ENCODE results near the gene E2F4.

Gene E2F4

GRCh38 chr16:67190448-67191399 lies 1.2 kb upstream of the E2F4 start:
- DNase-seq (ENCODE audit: low spot score), result peak; percentile 88

GRCh38 chr16:67191411-67191994 lies 452 bp upstream of the E2F4 start:
- DNase-seq (ENCODE audit: low spot score), result peak; percentile 67

- DNase-seq (ENCODE audit: low spot score), result peak; percentile 62
Observed at GRCh38 chr16:67192781-67193361, 916 bp downstream of the E2F4 start.

- DNase-seq (ENCODE audit: low spot score), result peak; percentile 59
Observed at GRCh38 chr16:67193536-67193935, 1.6 kb downstream of the E2F4 start.

- peak; percentile 89 for DNase-seq (ENCODE audit: low spot score)
Observed at GRCh38 chr16:67194260-67194659, 2.3 kb downstream of the E2F4 start.

- DNase-seq (ENCODE audit: low spot score), result peak; percentile 41
Observed at GRCh38 chr16:67195676-67196075, 3.7 kb downstream of the E2F4 start.

GRCh38 chr16:67196881-67197280 lies 4.9 kb downstream of the E2F4 start:
- peak; percentile 35 for DNase-seq (ENCODE audit: low spot score)

GRCh38 chr16:67197704-67198103 lies 5.7 kb downstream of the E2F4 start:
- no peak for DNase-seq (ENCODE audit: low spot score)

GRCh38 chr16:67198238-67198734 lies 6.3 kb downstream of the E2F4 start:
- DNase-seq (ENCODE audit: low spot score), result peak; percentile 80

- no peak for DNase-seq (ENCODE audit: low spot score)
Observed at GRCh38 chr16:67199011-67199807, 7.3 kb downstream of the E2F4 start, which contains the start of gene ELMO3. Gene ELMO3 (plus strand): TSS chr16:67199131. CDS start chr16:67199327, 196 bp downstream.

- no peak for DNase-seq (ENCODE audit: low spot score)
Observed at GRCh38 chr16:67199808-67200198, 7.8 kb downstream of the E2F4 start.

GRCh38 chr16:67200491-67200890 lies 8.5 kb downstream of the E2F4 start:
- no peak for DNase-seq (ENCODE audit: low spot score)

GRCh38 chr16:67201411-67202345 lies 9.7 kb downstream of the E2F4 start:
- no peak for DNase-seq (ENCODE audit: low spot score)

GRCh38 chr16:67202426-67202825 lies 10.5 kb downstream of the E2F4 start:
- no peak for DNase-seq (ENCODE audit: low spot score)

GRCh38 chr16:67202956-67203493 lies 11.1 kb downstream of the E2F4 start:
- DNase-seq (ENCODE audit: low spot score), result no peak

GRCh38 chr16:67204076-67204475 lies 12.1 kb downstream of the E2F4 start:
- DNase-seq (ENCODE audit: low spot score), result no peak

- no peak for DNase-seq (ENCODE audit: low spot score)
Observed at GRCh38 chr16:67206129-67206837, 14.3 kb downstream of the E2F4 start.

GRCh38 chr16:67206838-67207248 lies 14.9 kb downstream of the E2F4 start:
- DNase-seq (ENCODE audit: low spot score), result no peak

GRCh38 chr16:67207249-67208091 lies 15.5 kb downstream of the E2F4 start:
- peak; percentile 63 for DNase-seq (ENCODE audit: low spot score)
